NCI-H2196 treated with DMSO at 0.1 percent for 48 hours (cell line): Measurements from ENCODE around the gene SLFN12L.
"Not testable (repeated sequence)": the region's sequence is repeated elsewhere in the genome, so short reads cannot be mapped to it uniquely, and the experiment has no call there.

Source experiments
- DNase-seq: peaks from one replicate; lab custom pipeline; 2025; ENCODE audit not compliant: unreplicated experiment; lab: John Stamatoyannopoulos, UW

Gene SLFN12L

GRCh38 chr17:35537601-35538141 lies at the start of gene SLFN12L:
SLFN12L (minus strand) TSS chr17:35537678; CDS start chr17:35522364, 15,314 bp downstream.
- DNase-seq: no peak

DNA sequence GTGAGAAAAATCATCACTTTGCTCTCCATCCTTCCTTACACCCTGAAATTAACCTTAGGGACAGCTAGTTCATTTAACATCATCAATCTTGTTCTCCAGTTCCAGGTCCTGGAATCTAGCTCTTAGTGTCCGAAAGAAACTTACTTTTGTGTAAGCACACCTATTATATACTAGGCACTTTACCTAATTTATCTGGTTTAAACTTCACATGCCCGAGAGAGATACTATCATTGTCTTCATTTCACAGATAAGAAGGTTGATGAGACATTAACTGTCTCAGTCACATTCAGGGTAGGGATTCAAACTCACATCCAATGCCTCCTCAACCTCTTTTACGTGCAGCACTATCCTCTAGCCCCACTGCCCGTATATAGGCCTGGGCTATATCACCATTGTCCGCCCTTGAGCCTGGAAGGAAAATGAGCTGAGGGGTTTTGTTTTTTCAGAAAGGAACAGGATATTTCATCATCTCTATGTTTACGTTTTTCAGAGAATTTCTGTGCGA lies 49.1 kb upstream of the SLFN12L start:
- no peak for DNase-seq

GRCh38 chr17:35584061-35584460 lies 46.6 kb upstream of the SLFN12L start:
- no peak for DNase-seq

DNA sequence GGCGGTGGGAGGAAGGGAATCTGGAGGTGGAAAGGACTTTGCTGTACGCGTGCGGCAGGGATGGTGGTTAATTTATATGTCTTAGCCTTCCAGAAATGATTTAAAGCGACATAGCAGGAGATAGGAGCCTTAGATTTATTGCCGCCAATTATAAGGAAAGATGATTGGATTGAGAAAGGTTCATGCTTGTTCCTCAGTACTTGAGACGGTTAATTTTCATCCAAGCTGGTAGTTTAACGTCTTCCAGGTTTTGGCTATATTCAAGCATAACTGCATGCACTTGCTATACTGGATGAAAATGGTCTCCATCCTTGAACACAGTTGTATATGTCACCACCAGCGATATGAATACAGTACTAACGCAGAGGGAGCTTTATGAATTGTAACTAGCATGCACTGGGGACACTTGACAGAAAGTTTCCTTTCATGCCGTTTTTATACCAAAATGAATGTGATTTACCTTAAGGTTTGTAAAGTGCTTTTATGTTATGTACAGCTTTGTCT lies 41.5 kb upstream of the SLFN12L start:
- DNase-seq: no peak

- peak; percentile 42 for DNase-seq
Measured at GRCh38 chr17:35578197-35578928, 40.9 kb upstream of the SLFN12L start, which contains the start of gene PEX12. PEX12 (minus strand) TSS chr17:35578571; CDS start chr17:35578021, 550 bp downstream.

- no peak for DNase-seq
Measured at GRCh38 chr17:35577830-35578196, 40.3 kb upstream of the SLFN12L start.

- DNase-seq: no peak
Measured at GRCh38 chr17:35575759-35576158, 38.3 kb upstream of the SLFN12L start.

GRCh38 chr17:35569405-35569804 lies 31.9 kb upstream of the SLFN12L start:
- DNase-seq: no peak

DNA sequence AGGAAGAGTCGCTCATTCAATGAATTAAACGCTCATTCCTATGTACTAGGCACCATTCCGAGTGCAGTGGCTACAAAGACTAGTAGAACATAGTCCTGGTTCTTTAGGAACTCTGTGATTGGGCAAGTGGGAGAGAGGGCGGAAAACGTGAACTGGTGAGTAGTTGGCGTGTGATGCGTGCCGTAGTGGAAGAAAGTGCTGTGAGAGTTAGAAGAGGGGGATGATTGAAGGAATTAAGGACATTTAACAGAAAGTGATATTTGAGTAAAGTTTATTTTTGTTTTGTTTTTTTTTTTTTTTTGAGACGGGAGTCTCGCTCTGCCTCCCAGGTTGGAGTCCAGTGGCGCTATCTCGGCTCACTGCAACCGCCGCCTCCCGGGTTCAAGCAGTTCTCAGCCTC lies 31.1 kb upstream of the SLFN12L start:
- no peak for DNase-seq

- no peak for DNase-seq
Measured at GRCh38 chr17:35566968-35567367, 29.5 kb upstream of the SLFN12L start.

GRCh38 chr17:35563181-35563580 lies 25.7 kb upstream of the SLFN12L start:
- DNase-seq: not testable (repeated sequence)

DNA sequence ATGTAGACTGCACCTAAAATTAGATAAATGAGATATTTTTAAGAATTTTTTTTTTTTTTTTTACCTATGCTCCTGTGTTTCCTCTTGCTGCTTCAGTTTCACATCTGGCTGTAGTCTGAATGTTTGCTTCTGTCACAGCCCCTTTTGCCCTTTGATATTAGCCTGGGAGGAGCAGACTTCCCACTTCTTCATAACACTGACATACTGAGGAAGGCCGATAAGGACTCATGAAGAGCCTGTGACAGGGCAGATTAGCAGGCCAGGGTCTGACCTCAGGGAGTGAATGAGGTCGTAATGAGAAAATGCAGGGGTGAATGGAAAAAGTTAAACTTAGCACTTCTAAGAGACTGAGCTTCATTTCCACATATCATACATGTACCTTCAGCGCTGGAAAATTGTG lies 23.2 kb upstream of the SLFN12L start, which contains the start of gene SLFN14:
Gene SLFN14 (minus strand): TSS at position 117 of the 400 bp plus-strand sequence. CDS start 2,757 bp downstream, outside the sequence.
- no peak for DNase-seq

DNA sequence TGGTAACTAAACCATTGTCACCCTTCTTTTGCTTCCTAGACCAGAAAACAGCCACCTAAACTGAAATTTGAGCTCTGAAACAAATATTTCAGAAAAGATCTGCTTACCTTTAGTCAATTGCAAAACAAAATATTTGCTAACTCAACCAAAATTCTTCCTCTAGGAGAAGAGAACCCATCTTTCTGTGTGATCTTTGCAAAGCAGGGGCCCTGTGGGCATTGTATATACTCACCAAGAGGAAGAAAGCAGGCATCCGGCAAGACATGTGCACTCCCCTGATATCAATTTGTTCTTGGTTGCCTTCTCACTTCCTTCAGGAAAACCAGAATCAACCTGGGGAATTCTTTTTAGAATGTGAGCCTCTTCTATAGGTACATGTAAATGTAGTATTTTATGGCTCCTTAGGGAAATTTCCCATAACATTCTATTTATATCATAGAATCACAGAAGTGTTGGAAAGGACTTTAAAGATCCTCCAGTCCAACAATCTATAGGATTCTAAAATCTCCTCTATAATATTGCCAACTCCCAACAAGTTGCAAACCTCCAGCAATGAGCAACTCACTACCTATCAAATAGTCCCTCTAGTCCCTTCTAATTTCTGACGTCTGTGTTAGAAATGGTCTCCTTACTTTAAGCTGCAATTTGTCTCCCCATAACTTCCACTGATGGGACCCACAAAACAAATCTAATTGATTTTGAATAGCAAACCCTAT lies 22.2 kb upstream of the SLFN12L start:
- no peak for DNase-seq

DNA sequence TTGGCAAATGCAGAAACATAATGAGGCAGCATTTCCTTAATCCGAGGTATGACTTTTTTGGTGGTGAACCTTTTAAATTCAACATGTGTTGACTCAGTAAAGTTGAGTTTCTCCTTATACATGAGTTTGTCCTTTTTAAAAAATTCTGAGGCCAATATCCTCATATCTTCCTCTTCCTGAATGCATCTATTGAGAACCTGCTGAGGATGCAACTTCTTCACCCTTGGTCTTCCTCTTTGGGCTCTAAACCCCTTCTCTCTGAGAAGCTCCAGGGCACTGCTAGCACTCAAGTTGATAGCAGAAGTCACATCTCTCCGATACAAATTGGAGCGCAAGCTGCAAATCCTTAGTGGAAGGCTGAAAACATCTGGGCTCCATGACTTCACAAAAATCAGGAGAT lies 19.9 kb upstream of the SLFN12L start:
- DNase-seq: no peak

- DNase-seq: no peak
Measured at GRCh38 chr17:35555691-35556090, 18.2 kb upstream of the SLFN12L start.

GRCh38 chr17:35554668-35555067 lies 17.2 kb upstream of the SLFN12L start:
- no peak for DNase-seq

DNA sequence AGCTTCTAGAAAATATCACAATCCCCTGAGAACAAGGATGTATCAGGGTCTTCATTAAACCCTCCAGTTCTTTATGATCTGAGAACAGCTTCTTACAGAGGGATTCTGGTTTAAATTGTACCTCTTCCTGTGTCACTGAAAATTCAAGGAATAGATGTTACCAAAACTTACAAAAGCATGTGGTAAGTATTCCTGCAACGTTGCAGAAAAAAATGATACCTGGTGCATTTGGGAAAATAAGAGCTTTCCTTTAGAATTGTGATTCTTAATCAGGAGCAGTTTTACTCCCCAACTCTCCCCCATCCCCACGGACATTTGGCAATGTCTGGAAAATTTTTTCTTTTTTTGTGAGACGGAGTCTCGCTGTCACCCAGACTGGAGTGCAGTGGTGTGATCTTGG lies 15.8 kb upstream of the SLFN12L start:
- DNase-seq: no peak

DNA sequence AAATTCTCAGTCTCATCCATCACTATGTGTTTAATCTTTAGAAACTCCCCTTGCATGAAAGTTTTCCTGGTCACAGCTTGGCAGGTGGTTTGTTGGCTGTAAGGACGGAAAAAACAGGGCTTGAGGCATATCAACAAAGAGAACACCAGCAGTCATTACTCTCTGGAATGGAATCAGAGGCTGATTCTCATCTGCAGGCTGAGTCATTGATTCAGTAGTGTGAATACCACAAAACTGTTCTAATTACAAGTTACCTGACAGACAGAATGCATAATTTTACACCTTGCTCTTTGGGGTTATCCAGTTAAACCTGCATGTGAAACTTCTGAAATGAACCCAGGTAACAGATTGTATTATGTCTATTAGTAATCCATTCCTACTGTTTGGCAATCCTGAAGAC lies 11.5 kb upstream of the SLFN12L start:
- DNase-seq: no peak

DNA sequence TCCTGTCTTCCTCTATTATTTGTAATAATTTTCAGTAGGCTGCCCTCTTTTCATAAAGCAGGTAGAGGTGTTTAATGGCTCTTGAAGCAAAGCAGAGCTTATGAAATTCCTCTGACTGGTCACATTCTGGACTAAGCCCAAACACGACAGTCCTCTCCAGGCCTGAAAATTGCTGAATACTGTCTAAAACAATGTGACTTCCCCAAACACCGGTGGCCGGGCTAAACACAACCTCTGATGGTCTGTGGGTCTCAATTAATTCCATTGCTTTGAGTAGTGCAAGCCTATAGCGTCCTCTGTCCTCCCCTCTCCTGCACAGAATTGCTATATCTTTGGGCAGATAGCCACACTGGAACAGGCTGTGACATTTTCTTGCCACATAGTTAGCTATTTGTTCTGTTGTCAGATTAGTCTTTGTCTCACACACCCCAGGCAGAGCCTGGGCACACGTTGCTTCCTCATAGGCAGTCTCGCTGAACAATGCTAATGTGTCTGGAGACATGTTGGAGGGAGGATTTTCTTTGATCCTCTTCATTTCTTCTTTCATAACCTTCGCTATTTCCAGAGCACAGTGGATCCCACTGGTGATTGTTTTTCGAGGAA lies 10.8 kb upstream of the SLFN12L start:
- DNase-seq: no peak

GRCh38 chr17:35546487-35546886 lies 9.0 kb upstream of the SLFN12L start:
- DNase-seq: no peak

DNA sequence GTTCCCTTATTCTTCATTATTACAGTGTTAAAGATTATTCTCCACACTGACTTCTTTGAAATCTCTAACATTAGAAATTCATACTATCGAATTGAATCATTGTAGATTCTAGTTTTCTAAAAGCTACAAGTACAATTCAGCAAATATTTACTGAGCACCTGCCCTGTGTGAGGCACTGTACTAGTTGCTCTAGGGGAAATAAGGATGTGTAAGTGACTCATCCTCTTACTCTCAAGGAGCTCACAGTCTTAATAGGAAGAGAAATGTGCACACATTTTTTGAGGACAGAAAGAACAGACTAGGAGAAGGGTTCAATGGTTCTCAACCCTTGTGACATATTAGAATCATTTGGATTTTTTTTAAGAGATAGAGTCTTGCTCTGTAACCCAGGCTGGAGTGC lies 7.7 kb upstream of the SLFN12L start:
- no peak for DNase-seq
